Mucosa of descending colon (tissue), 3 donors: ENCODE data around the gene HEYL. TPM values are rescaled to one million over a fixed set of nuclear protein-coding genes. Genes with fewer than 3 reads are reported as not detected.

Source experiments
- ATAC-seq: fragments of 200-7000 bp; cut with Tn5 transposase; one replicate; pipeline ENCODE4 v1.9.1; 2020; ENCODE audit warnings: mild to moderate bottlenecking, moderate library complexity
- DNase-seq, 3 donors: peaks; one replicate each; pipeline ENCODE4 v3.0.0-alpha.2; 2020
- H3K36me3 ChIP-seq: fragments of 200-600 bp; one replicate; pipeline ENCODE4 v1.8.0; 2021; ENCODE audit warnings: low read depth, mild to moderate bottlenecking
- H3K4me1 ChIP-seq: fragments of 200-600 bp; one replicate; pipeline ENCODE4 v1.8.0; 2021; ENCODE audit warnings: low read depth, mild to moderate bottlenecking
- H3K4me3 ChIP-seq: fragments of 200-600 bp; one replicate; pipeline ENCODE4 v1.8.0; 2021; ENCODE audit warnings: mild to moderate bottlenecking
- H3K9me3 ChIP-seq: fragments of 200-600 bp; one replicate; pipeline ENCODE4 v1.8.0; 2021; ENCODE audit warnings: mild to moderate bottlenecking
- intact Hi-C, 2 donors: fragments of 100-400 bp; cut with DNase I in 1 of 2; cut with micrococcal nuclease in 1 of 2; formaldehyde crosslinking; loops; one replicate each; pipeline versions ENCODE4 v1.11.0 to v1.11.1; 2022; cut with DNase I, micrococcal nuclease
- total RNA-seq, 3 donors: library from RNA; stranded (reverse); fragmentation: NEBNext Ultra II Directional in 2 of 3; extraction: Animal tissue kit (Norgen Biotek cat#: 25700) in 2 of 3; gene quantifications; one replicate each; pipeline versions ENCODE4 v1.2.1 to v1.2.4, GENCODE V29; 2021 to 2023
- TF ChIP-seq, protein P1 (sequence below): fragments of 200-600 bp; IDR thresholded peaks from one replicate; pipeline ENCODE4 v1.8.0; 2022; ENCODE audit warnings: antibody characterized with exemption, mild to moderate bottlenecking
- donor health status: DM: no; HTN: no; CAD: no; lungs with moderate emphysema.
- donor health status: DM: no; HTN: no; CAD: no.
- donor health status: DM: no; HTN: yes; CAD: no.

Gene HEYL
- total RNA-seq, 3 donors from 2014 or later = 2.3 to 3.5 (median 2.4) TPM

DNA sequence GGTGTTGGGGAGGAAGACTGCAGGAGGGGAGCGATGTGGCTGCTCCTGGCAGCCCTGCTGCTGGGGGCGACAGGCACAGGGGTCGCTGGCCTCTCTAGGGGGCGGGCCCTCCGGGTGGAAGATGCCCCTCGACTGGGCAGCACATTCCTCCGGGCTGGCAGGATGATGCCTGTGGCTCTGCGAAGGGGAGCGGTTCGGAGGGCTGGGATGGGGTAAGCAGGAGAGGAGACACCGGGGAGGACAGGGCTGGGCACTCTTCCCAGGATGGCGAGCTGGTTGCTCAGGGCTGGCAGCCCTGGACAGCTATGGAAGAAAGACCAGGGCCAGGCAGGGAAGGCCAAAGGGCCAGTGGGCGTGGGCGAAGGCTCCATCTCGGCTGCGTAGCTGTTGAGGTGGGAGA is 12.8 kb downstream of the HEYL start:
- intact Hi-C loops = no loop called here
- H3K36me3 ChIP-seq = no peaks in the 10 kb centered on the region
- no peaks in the 10 kb centered on the region for H3K9me3 ChIP-seq
- TF ChIP-seq, protein P1, sequence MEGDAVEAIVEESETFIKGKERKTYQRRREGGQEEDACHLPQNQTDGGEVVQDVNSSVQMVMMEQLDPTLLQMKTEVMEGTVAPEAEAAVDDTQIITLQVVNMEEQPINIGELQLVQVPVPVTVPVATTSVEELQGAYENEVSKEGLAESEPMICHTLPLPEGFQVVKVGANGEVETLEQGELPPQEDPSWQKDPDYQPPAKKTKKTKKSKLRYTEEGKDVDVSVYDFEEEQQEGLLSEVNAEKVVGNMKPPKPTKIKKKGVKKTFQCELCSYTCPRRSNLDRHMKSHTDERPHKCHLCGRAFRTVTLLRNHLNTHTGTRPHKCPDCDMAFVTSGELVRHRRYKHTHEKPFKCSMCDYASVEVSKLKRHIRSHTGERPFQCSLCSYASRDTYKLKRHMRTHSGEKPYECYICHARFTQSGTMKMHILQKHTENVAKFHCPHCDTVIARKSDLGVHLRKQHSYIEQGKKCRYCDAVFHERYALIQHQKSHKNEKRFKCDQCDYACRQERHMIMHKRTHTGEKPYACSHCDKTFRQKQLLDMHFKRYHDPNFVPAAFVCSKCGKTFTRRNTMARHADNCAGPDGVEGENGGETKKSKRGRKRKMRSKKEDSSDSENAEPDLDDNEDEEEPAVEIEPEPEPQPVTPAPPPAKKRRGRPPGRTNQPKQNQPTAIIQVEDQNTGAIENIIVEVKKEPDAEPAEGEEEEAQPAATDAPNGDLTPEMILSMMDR = no peak
- no peak for DNase-seq
- H3K4me3 ChIP-seq = no peak overlapping the region
- ATAC-seq = no peak
- H3K4me1 ChIP-seq = no peaks in the 10 kb centered on the region

GRCh38 chr1:39625462-39626273 is 13.8 kb downstream of the HEYL start:
- Histone ChIP-seq H3K4me1 (no peaks in the 10 kb centered on the region), H3K4me3 (no peak overlapping the region), H3K36me3 (no peaks in the 10 kb centered on the region), H3K9me3 (no peaks in the 10 kb centered on the region)
- ATAC-seq = peak; percentile 65
- peak in 2 of 3 donors; percentile 28 to 63 for DNase-seq
- TF ChIP-seq, protein P1 = no peak
- intact Hi-C loops = no loop called here

GRCh38 chr1:39625009-39625408 is 14.4 kb downstream of the HEYL start:
- no peak for ATAC-seq
- TF ChIP-seq, protein P1 = no peak

DNA sequence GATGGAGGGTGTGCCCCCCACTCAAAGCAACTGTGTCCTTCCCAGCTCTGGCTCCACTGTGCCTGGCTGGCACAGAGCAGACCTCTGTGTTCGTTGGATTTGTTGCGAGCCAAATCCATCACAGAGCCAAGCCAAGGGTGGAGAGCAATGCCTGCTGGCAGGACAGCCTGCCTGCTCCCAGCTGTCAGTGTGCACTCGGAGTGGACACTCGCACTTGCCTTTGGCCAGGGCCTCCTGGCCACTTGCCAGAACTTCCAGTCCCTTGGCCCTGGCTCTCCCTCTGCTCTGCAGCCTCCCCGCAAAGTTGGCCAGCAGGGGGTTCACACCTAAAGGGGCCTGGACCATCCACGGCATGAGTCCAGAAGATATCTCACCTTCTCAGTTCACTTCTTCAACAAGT is 16.4 kb downstream of the HEYL start:
- H3K4me3 ChIP-seq = no peak overlapping the region
- TF ChIP-seq, protein P1 = no peak
- DNase-seq (no peak), ATAC-seq (no peak)
- intact Hi-C loops = no loop called here
- no peaks in the 10 kb centered on the region for H3K9me3 ChIP-seq
- no peaks in the 10 kb centered on the region for H3K36me3 ChIP-seq
- H3K4me1 ChIP-seq = no peaks in the 10 kb centered on the region

More at GRCh38 chr1:39625009-39625408, 14.4 kb downstream of the HEYL start:
- Histone ChIP-seq H3K36me3 (no peaks in the 10 kb centered on the region), H3K9me3 (no peaks in the 10 kb centered on the region), H3K4me1 (no peaks in the 10 kb centered on the region), H3K4me3 (no peak overlapping the region)
- no peak for DNase-seq
- intact Hi-C loops = no loop called here

DNA sequence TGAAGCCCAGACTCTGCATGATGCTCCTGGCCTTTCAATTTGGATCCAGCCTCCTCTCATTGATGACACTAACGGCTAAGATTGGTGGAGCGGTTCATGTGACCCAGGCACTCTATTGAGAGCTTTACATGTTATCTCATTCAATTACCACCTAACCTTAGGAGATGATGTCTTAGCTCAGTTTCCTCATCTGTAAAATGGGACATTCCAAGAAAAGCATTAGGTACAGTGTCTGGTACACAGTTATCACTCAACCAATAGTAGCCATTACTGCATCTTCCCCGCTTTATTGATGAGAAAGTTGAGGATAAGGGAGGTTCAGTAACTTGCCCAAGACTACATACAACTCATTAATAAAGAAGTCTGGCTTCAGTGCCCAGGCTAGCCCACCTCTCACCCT is 17.0 kb downstream of the HEYL start:
- no peak for DNase-seq
- intact Hi-C loops = no loop called here
- TF ChIP-seq, protein P1 = no peak
- H3K4me1 ChIP-seq = no peaks in the 10 kb centered on the region
- no peak for ATAC-seq
- H3K4me3 ChIP-seq = no peak overlapping the region
- no peaks in the 10 kb centered on the region for H3K9me3 ChIP-seq
- H3K36me3 ChIP-seq = no peaks in the 10 kb centered on the region
